SK-N-MC (cell line): ENCODE results near the gene PTPRG.

Experiments
- EZH2 ChIP-seq: fragments of 200-600 bp; sonication (generic); IDR thresholded peaks from one replicate; pipeline ENCODE4 v1.6.1; 2017; ENCODE audit warnings: antibody characterized with exemption
- POLR2AphosphoS5 ChIP-seq: IDR thresholded peaks from 2 replicates; pipeline ENCODE4 v1.6.1; 2012; ENCODE audit warnings: mild to moderate bottlenecking, low read depth, low read length, borderline replicate concordance

DNA sequence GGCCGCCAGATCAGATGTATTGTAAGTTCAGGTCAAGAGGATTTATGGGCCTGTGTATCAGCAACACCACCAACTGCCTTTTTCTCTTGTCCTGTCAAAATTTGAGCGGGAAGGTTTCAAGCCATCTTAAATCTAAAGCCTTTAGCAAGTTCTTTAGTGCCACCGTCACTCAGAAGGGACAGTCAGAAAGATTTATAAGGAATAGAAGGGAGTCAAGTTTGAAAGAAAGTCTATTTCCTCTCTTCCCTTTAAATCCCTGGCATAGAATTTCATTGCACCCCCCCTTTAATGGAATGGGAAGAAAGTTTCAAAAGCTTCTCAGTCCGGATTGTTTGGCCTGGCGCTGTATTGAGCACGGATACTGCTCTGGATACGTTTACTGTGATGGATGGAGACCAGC, 452.6 kb downstream of the PTPRG start:
- TF ChIP-seq EZH2 (no peak), POLR2AphosphoS5 (no peak)
